ENCODE measurements around the gene GLIS1. TPM values are rescaled to one million over a fixed set of nuclear protein-coding genes. Genes with fewer than 3 reads are reported as not detected.

Gene GLIS1
- polyA plus RNA-seq, 1 experiment = 1.9 TPM

DNA sequence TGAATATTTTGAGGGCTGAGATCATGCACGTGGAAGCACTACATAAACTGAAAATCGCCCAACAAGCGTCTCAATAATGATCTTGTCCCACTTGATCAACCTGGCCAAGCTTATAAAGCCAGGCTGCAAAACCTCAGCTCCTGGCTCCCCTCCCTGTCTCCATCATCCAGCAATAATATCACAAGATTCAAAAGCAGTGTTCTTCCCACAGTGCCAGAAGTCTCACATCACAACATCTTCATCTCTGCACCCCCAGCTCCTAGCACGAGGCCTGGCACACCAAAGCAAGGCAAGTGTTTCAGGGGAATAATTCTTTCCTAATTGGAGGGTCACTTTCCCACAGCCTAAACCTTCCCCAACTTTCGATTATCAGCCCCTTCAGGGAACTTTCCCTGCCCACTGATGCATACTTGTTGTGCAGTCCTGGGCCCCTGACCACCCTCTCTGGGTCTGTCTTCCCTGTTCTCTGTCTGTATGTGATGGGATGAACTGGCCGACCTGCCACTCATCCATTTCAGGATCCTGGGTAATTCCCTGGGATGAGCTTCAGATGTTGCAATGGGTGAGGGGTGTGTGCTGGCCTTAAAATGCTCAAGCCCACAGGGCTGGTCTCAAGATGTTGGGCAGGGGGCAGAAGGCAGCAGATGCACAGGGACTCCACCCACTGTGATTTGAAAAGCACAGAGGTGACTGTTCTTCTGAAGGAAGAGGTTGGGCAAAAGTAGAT is 150.7 kb downstream of the GLIS1 start:
- CTCF ChIA-PET = no interaction called here
- DNase-seq (ENCODE audit: low read depth) = no peak
- no peak overlapping the region for H3K4me3 ChIP-seq (ENCODE audit: low read depth, low read length)
- H3K36me3 ChIP-seq (ENCODE audit: control insufficient read depth, insufficient read depth, low read length) = no peaks in the 10 kb centered on the region
- TF ChIP-seq, protein P1, sequence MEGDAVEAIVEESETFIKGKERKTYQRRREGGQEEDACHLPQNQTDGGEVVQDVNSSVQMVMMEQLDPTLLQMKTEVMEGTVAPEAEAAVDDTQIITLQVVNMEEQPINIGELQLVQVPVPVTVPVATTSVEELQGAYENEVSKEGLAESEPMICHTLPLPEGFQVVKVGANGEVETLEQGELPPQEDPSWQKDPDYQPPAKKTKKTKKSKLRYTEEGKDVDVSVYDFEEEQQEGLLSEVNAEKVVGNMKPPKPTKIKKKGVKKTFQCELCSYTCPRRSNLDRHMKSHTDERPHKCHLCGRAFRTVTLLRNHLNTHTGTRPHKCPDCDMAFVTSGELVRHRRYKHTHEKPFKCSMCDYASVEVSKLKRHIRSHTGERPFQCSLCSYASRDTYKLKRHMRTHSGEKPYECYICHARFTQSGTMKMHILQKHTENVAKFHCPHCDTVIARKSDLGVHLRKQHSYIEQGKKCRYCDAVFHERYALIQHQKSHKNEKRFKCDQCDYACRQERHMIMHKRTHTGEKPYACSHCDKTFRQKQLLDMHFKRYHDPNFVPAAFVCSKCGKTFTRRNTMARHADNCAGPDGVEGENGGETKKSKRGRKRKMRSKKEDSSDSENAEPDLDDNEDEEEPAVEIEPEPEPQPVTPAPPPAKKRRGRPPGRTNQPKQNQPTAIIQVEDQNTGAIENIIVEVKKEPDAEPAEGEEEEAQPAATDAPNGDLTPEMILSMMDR (IDR thresholded peaks at IDR 0.05; ENCODE audit: insufficient read depth, low read depth, low read length) = no peak
- POLR2A ChIA-PET = no interaction called here
- H3K27me3 ChIP-seq (ENCODE audit: control insufficient read depth, insufficient read depth, low read length) = no peaks in the 10 kb centered on the region

DNA sequence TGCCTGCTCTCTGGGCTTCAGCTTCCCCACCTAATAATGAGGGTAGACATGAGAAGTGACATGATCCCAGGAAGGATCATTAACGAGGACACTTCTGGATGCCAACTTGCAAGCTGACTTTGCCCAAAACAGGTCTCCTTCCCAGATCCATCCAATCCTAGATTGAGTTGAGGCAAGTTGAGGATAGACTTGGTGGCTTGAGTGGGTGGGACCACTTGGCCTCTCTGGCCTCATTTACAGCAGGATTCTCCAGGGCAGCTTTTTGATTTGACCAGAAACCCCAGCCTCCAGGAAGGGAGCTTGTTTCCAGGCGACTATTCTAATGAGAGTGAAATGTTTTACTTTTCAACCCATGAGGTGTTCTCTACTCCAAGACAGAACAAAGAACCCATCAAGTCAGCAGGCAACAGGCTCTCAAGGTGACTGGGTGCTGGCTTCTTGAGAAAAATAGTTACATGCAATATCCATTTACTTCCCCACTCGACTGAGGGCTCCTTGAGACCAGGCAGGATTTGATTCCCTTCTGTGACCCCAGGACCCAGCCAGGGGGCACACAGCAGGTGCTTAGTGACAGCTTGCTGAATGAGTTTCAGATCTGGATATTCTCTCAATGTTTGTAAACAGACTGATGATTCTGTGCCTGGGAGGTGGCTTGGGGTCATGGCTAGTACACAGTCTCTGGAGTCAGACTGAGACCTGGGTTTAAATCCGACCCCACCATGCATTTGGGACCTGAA is 151.5 kb downstream of the GLIS1 start:
- DNase-seq (ENCODE audit: low read depth) = no peak
- no peaks in the 10 kb centered on the region for H3K27me3 ChIP-seq (ENCODE audit: control insufficient read depth, insufficient read depth, low read length)
- H3K4me3 ChIP-seq (ENCODE audit: low read depth, low read length) = no peak overlapping the region
- ChIA-PET CTCF (no interaction called here), POLR2A (no interaction called here)
- no peaks in the 10 kb centered on the region for H3K36me3 ChIP-seq (ENCODE audit: control insufficient read depth, insufficient read depth, low read length)
- TF ChIP-seq, protein P1 (IDR thresholded peaks at IDR 0.05; ENCODE audit: insufficient read depth, low read depth, low read length) = no peak

DNA sequence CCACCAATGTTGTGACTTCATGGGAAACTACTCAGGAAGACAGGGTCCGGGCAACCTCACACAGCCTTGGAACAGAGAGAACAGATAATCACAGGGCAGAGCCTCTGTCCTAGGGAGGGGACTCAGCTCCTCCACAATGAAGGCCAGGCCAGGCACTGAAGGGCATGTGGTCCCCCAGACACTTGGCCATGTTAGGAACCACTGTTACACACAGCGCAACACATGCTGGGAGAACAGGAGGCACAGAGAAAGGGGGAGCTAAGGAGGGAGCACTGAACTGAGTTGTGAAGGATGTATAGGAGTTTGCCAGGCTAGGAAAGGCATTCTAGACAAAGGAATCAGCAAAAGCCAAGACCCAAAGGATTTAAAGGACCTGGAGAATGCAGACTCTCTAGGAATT is 152.2 kb downstream of the GLIS1 start:
- POLR2A ChIA-PET = no interaction called here
- TF ChIP-seq, protein P1 (IDR thresholded peaks at IDR 0.05; ENCODE audit: insufficient read depth, low read depth, low read length) = no peak
- DNase-seq (ENCODE audit: low read depth) = no peak
- Histone ChIP-seq H3K36me3 (ENCODE audit: control insufficient read depth, insufficient read depth, low read length) (no peaks in the 10 kb centered on the region), H3K4me3 (ENCODE audit: low read depth, low read length) (no peak overlapping the region), H3K27me3 (ENCODE audit: control insufficient read depth, insufficient read depth, low read length) (no peaks in the 10 kb centered on the region)
- CTCF ChIA-PET = no interaction called here

DNA sequence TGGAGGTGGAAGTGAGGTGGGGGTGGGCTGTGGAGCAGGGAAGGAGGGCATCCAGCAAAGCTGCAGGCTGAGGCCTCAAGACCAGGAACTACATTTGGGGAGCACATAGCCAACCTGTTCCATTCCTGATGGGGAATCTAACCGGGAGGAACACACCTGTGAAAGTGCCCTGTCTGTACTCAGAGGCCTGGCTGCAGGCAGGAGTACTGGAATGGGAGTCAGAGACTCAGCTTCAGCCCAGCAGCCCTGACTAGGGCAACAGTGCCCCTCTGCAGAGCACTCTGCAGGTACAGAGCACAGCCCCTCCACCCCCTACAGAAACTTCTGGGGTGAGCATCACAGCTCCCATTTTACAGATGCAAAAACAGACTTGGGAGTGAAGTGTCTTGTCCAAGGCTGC is 153.4 kb downstream of the GLIS1 start:
- POLR2A ChIA-PET = no interaction called here
- no peaks in the 10 kb centered on the region for H3K27me3 ChIP-seq (ENCODE audit: control insufficient read depth, insufficient read depth, low read length)
- H3K4me3 ChIP-seq (ENCODE audit: low read depth, low read length) = no peak overlapping the region
- DNase-seq (ENCODE audit: low read depth) = no peak
- no peaks in the 10 kb centered on the region for H3K36me3 ChIP-seq (ENCODE audit: control insufficient read depth, insufficient read depth, low read length)
- TF ChIP-seq, protein P1 (IDR thresholded peaks at IDR 0.05; ENCODE audit: insufficient read depth, low read depth, low read length) = no peak
- CTCF ChIA-PET = no interaction called here

DNA sequence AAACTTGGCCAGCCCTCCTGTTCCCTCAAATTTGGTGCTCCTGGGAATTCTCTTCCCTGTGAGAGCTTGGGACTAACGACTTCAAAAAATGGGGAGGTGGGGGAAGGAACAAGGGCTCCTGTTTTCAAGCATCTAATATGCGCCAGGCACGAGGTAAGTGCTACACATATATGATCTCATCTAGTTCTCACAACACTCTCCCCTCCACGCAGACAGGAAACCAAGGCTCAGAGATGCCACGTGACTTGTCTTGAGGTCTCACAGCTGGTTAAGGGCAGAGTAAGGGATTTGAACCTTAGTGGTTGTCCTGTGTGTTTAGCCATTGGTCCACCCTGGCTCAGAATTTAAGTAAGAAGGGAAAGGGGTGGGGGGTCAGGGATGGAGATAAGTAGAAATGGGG is 153.8 kb downstream of the GLIS1 start:
- Histone ChIP-seq H3K4me3 (ENCODE audit: low read depth, low read length) (no peak overlapping the region), H3K36me3 (ENCODE audit: control insufficient read depth, insufficient read depth, low read length) (no peaks in the 10 kb centered on the region), H3K27me3 (ENCODE audit: control insufficient read depth, insufficient read depth, low read length) (no peaks in the 10 kb centered on the region)
- DNase-seq (ENCODE audit: low read depth) = no peak
- ChIA-PET POLR2A (no interaction called here), CTCF (interaction anchor here (0.7 kb wide), 1 partner anchor 75 kb away, joined by 3 read pairs; no protein-coding TSS in a partner anchor)
- TF ChIP-seq, protein P1 (IDR thresholded peaks at IDR 0.05; ENCODE audit: insufficient read depth, low read depth, low read length) = no peak

Data from BJ (cell line).